H9 (cell line): Measurements from ENCODE around the gene EPC2. TPM values are rescaled to one million over a fixed set of nuclear protein-coding genes. Genes with fewer than 3 reads are reported as not detected.

Experiments used
- DNase-seq: peaks from one replicate; pipeline ENCODE4 v3.0.0-alpha.2; 2017
- H2AFZ ChIP-seq: one replicate; pipeline ENCODE4 v1.6.1; 2013; ENCODE audit warnings: mild to moderate bottlenecking, low read length, control low read depth, moderate library complexity
- H2AK5ac ChIP-seq: 2 replicates; pipeline ENCODE4 v1.6.1; 2013; ENCODE audit warnings: low read length, control low read depth, mixed read lengths; ENCODE audit not compliant: insufficient read length
- H2BK120ac ChIP-seq: one replicate; pipeline ENCODE4 v1.6.1; 2013; ENCODE audit warnings: low read depth, mild to moderate bottlenecking, low read length, control low read depth, inconsistent platforms; ENCODE audit not compliant: poor library complexity, severe bottlenecking
- H2BK12ac ChIP-seq: 2 replicates; pipeline ENCODE4 v1.6.1; 2013; ENCODE audit warnings: low read length, control low read depth, mixed read lengths, low read depth; ENCODE audit not compliant: insufficient read length
- H2BK15ac ChIP-seq: 2 replicates; pipeline ENCODE4 v1.6.1; 2013; ENCODE audit warnings: low read depth, low read length, control low read depth
- H2BK20ac ChIP-seq: one replicate; pipeline ENCODE4 v1.6.1; 2013; ENCODE audit warnings: low read depth, mild to moderate bottlenecking, low read length, control low read depth, inconsistent platforms; ENCODE audit not compliant: poor library complexity, severe bottlenecking
- H2BK5ac ChIP-seq: 2 replicates; pipeline ENCODE4 v1.6.1; 2013; ENCODE audit warnings: low read length, control low read depth, mixed read lengths; ENCODE audit not compliant: insufficient read length
- H3K14ac ChIP-seq: 2 replicates; pipeline ENCODE4 v1.6.1; 2013; ENCODE audit warnings: low read length, control low read depth; ENCODE audit not compliant: insufficient read depth
- H3K18ac ChIP-seq: 2 replicates; pipeline ENCODE4 v1.6.1; 2013; ENCODE audit warnings: low read depth, mild to moderate bottlenecking, mixed read lengths, low read length, control low read depth; ENCODE audit not compliant: insufficient read length
- H3K23ac ChIP-seq: 2 replicates; pipeline ENCODE4 v1.6.1; 2013; ENCODE audit warnings: low read length, control low read depth, mixed read lengths, low read depth; ENCODE audit not compliant: insufficient read length
- H3K23me2 ChIP-seq: 2 replicates; pipeline ENCODE4 v1.6.1; 2013; ENCODE audit warnings: low read depth, mild to moderate bottlenecking, mixed read lengths, low read length, control low read depth; ENCODE audit not compliant: insufficient read length, poor library complexity, severe bottlenecking
- H3K27ac ChIP-seq: 2 replicates; pipeline ENCODE4 v1.5.1; 2013; ENCODE audit warnings: low read length, control low read depth, mixed read lengths, low read depth; ENCODE audit not compliant: insufficient read length
- H3K27me3 ChIP-seq: 2 replicates; pipeline ENCODE4 v1.6.1; 2013; ENCODE audit warnings: low read length, control low read depth, inconsistent platforms; ENCODE audit not compliant: insufficient read depth
- H3K4ac ChIP-seq: 2 replicates; pipeline ENCODE4 v1.6.1; 2013; ENCODE audit warnings: low read depth, mild to moderate bottlenecking, control low read depth, inconsistent platforms, low read length, moderate library complexity
- H3K4me1 ChIP-seq: 2 replicates; pipeline ENCODE4 v1.6.1; 2013; ENCODE audit warnings: low read length, control low read depth, inconsistent platforms; ENCODE audit not compliant: insufficient read depth
- H3K4me2 ChIP-seq: 2 replicates; pipeline ENCODE4 v1.6.1; 2013; ENCODE audit warnings: low read length, control low read depth, mixed read lengths; ENCODE audit not compliant: insufficient read length, insufficient read depth
- H3K56ac ChIP-seq: 2 replicates; pipeline ENCODE4 v1.6.1; 2013; ENCODE audit warnings: low read depth, mild to moderate bottlenecking, mixed read lengths, low read length, control low read depth; ENCODE audit not compliant: insufficient read length
- H3K79me1 ChIP-seq: 2 replicates; pipeline ENCODE4 v1.6.1; 2013; ENCODE audit warnings: low read depth, mild to moderate bottlenecking, moderate library complexity, low read length, control low read depth, inconsistent platforms; ENCODE audit not compliant: insufficient read depth, poor library complexity, severe bottlenecking
- H3K79me2 ChIP-seq: 2 replicates; pipeline ENCODE4 v1.6.1; 2013; ENCODE audit warnings: low read length, control low read depth, inconsistent platforms; ENCODE audit not compliant: insufficient read depth
- H3K9ac ChIP-seq: 2 replicates; pipeline ENCODE4 v1.6.1; 2013; ENCODE audit warnings: low read length, control low read depth, mixed read lengths; ENCODE audit not compliant: insufficient read length; ENCODE audit errors: extremely low read depth
- H3K9me3 ChIP-seq: one replicate; pipeline ENCODE4 v1.6.1; 2013; ENCODE audit warnings: low read depth, low read length, inconsistent platforms; ENCODE audit not compliant: control insufficient read depth
- H3T11ph ChIP-seq: one replicate; pipeline ENCODE4 v1.6.1; 2013; ENCODE audit warnings: mild to moderate bottlenecking, low read length, control low read depth, inconsistent platforms
- H4K20me1 ChIP-seq: one replicate; pipeline ENCODE4 v1.6.1; 2013; ENCODE audit not compliant: control insufficient read depth, insufficient read length, insufficient read depth
- H4K5ac ChIP-seq: 2 replicates; pipeline ENCODE4 v1.6.1; 2013; ENCODE audit warnings: low read depth, mild to moderate bottlenecking, mixed read lengths, low read length, control low read depth; ENCODE audit not compliant: insufficient read length
- H4K8ac ChIP-seq: replicated peaks from 2 replicates; pipeline ENCODE4 v1.6.1; 2013; ENCODE audit warnings: low read length, control low read depth, mixed read lengths, low read depth; ENCODE audit not compliant: insufficient read length
- H4K91ac ChIP-seq: 2 replicates; pipeline ENCODE4 v1.6.1; 2013; ENCODE audit warnings: low read depth, mild to moderate bottlenecking, moderate library complexity, mixed read lengths, low read length, control low read depth; ENCODE audit not compliant: insufficient read length
- H3K27ac Mint-ChIP-seq, 3 experiments: 2 replicates in 2 of 3; 3 replicates in 1 of 3; pipeline ENCODE4 v1.8.0; 2020 to 2021; ENCODE audit warnings: mixed read lengths in 3 of 3, mild to moderate bottlenecking in 1 of 3, moderate library complexity in 1 of 3
- H3K27me3 Mint-ChIP-seq: 2 replicates; pipeline ENCODE4 v1.8.0; 2021; ENCODE audit warnings: low read depth, mild to moderate bottlenecking, moderate library complexity, mixed read lengths
- H3K36me3 Mint-ChIP-seq, 3 experiments: 2 replicates in 2 of 3; 3 replicates in 1 of 3; pipeline ENCODE4 v1.8.0; 2020 to 2021; ENCODE audit warnings: low read depth in 3 of 3, mixed read lengths in 3 of 3; ENCODE audit not compliant: insufficient read depth in 1 of 3
- H3K4me1 Mint-ChIP-seq, 2 experiments: 2 replicates each; pipeline ENCODE4 v1.8.0; 2020; ENCODE audit warnings: mixed read lengths in 2 of 2
- H3K4me3 Mint-ChIP-seq, 2 experiments: 2 replicates in 1 of 2; 3 replicates in 1 of 2; pipeline ENCODE4 v1.8.0; 2020 to 2021; ENCODE audit warnings: mild to moderate bottlenecking in 2 of 2, mixed read lengths in 2 of 2, moderate library complexity in 1 of 2
- H3K9me3 Mint-ChIP-seq, 2 experiments: 2 replicates in 1 of 2; 3 replicates in 1 of 2; pipeline ENCODE4 v1.8.0; 2020; ENCODE audit warnings: mild to moderate bottlenecking in 2 of 2, mixed read lengths in 2 of 2, moderate library complexity in 1 of 2
- CTCF ChIP-seq: fragments of 200-600 bp; sonication (generic); conservative IDR thresholded peaks from 3 replicates; pipeline ENCODE4 v1.8.0; 2021; ENCODE audit warnings: antibody characterized with exemption, mild to moderate bottlenecking
- WGBS: extraction: QIAGEN DNeasy Blood & Tissue Kit; methylation state at CpG from one replicate; pipeline ENCODE4 v1.1.7; 2013; ENCODE audit warnings: missing lambda C conversion rate, low lambda C conversion rate, mixed read lengths; ENCODE audit not compliant: insufficient read length; ENCODE audit errors: extremely low coverage; 5-methylcytosine and 5-hydroxymethylcytosine counted together
- total RNA-seq: library from RNA; stranded (reverse); gene quantifications from 2 replicates; pipeline ENCODE4 v1.2.1, GENCODE V29; 2021

EPC2 gene
- total RNA-seq, 1 experiment from 2014 or later, result 31.3 TPM

- Histone ChIP-seq H3K27me3 (no peaks in the 10 kb centered on the region), H3K4me2 (no peak overlapping the region), H2BK5ac (no peak overlapping the region), H3K18ac (no peak overlapping the region), H3K79me1 (no peaks in the 10 kb centered on the region), H4K20me1 (no peaks in the 10 kb centered on the region), H3K23me2 (no peaks in the 10 kb centered on the region), H3K9me3 (no peaks in the 10 kb centered on the region), H3K4ac (no peak overlapping the region), H2BK20ac (no peak overlapping the region), H4K5ac (no peak overlapping the region), H3K79me2 (no peaks in the 10 kb centered on the region), H3K4me1 (no peaks in the 10 kb centered on the region), H2AK5ac (no peak overlapping the region), H2AFZ (no peak overlapping the region), H3T11ph (no peak overlapping the region), H2BK15ac (no peak overlapping the region), H3K27ac (no peak overlapping the region), H3K56ac (no peak overlapping the region), H2BK12ac (no peak overlapping the region), H3K14ac (no peak overlapping the region), H2BK120ac (no peak overlapping the region), H3K23ac (no peak overlapping the region), H3K9ac (no peak overlapping the region), H4K8ac (no peak overlapping the region), H4K91ac (no peak overlapping the region)
- H3K4me3 Mint-ChIP-seq, result no peak overlapping the region
- no CpG with 5 or more reads among the region's 2 CpGs for WGBS
- no peak for TF ChIP-seq CTCF
- no peak overlapping the region for H3K27ac Mint-ChIP-seq
- DNase-seq, result no peak
- H3K4me1 Mint-ChIP-seq, result no peaks in the 10 kb centered on the region
- H3K9me3 Mint-ChIP-seq, result no peaks in the 10 kb centered on the region
- no peaks in the 10 kb centered on the region for H3K36me3 Mint-ChIP-seq
- no peaks in the 10 kb centered on the region for H3K27me3 Mint-ChIP-seq
These were observed 9.8 kb upstream of the EPC2 start for GRCh38 chr2:148634749-148635148.
